HG03103 (cell line): ENCODE measurements around the gene ANAPC2.
"Not testable (repeated sequence)": the region's sequence is repeated elsewhere in the genome, so short reads cannot be mapped to it uniquely, and the experiment has no call there.

ENCODE experiments used
- ATAC-seq: cut with Tn5 transposase; IDR thresholded peaks from one replicate; pipeline ENCODE4 v1.9.1; 2021; ENCODE audit warnings: low read depth; ENCODE audit not compliant: unreplicated experiment

Gene ANAPC2

DNA sequence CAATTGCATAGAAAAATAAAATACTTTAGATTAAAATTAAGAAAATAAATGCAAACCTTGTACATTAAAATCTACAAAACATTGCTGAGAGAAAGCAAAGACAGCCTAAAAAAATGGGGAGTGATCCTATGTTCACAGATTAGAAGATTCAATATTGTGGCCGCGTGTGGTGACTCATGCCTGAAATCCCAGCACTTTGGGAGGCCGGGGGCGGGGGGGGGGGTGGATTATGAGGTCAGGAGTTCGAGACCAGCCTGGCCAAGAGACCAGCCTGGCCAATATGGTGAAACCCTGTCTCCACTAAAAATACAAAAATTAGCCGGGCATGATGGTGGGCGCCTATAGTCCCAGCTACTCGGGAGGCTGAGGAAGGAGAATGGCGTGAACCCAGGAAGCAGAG is 53.2 kb downstream of the ANAPC2 start:
- ATAC-seq = not testable (repeated sequence)

- no peak for ATAC-seq
Observed at GRCh38 chr9:137134191-137134590, 54.2 kb downstream of the ANAPC2 start.

- peak; percentile 5 for ATAC-seq
Observed at GRCh38 chr9:137130176-137130755, 58.1 kb downstream of the ANAPC2 start.

DNA sequence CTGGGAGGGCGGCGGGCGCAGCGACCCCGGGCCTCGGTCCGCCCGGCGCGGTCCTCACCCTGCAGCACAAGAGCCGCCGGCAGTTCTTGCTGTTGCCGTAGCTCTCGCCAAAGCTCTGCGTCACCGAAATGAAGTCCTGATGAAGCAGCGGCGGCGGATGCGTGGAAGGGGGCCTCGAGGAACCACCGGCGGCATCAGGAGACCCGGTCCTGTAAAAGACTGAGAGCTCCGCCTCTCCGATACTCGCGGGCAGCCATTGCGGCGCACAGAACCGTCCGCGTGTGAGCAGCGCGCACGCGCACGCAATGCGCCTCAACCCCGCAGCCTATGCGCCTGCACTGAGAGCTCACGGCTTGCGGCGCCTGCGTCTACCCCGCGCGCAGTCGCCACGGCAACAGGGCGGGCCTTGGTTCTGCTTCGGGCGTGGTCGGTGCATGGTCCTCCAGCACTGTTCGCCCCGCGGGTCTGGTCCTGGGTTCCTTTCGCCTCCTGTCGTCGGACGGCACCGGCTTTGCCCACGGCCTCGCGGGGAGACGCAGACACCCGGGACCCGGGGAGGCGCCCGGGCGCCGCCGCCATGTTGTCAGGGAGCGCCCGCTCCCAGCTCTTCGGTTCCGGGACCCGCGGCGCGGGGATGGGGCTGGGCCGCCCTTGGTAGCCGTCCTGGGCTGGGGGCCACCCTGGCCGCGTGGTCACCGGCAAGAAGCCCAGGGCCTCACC is 58.7 kb downstream of the ANAPC2 start:
- ATAC-seq = peak; percentile 61

DNA sequence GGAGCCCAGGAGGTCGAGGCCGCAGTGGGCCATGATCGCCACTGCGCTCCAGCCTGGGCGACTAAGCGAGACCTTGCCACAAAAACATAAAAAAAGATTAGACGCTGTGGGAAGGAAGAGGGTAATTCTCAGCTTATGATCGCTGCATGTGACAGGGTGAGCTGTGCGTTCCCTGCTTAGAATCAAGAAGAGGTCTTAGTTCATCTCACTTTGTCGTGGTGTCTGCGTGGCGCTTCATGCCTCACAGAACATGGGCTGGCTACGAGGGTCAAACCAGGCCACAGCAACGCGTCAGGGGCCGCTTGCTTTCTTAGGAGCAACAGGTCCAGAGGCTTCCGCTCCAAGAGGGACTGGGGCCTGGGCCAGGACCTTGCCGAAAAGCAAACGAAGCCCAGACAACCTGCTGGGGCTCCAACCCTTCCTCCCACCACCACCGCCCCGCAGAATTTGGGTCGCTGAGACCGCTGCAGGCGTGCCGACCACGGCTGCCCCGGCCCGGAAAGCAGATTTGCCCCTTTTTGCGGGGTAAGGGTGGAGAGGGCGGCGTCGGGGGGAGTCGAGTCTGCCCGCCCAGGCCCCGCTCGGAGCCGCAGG is 59.4 kb downstream of the ANAPC2 start:
- no peak for ATAC-seq

DNA sequence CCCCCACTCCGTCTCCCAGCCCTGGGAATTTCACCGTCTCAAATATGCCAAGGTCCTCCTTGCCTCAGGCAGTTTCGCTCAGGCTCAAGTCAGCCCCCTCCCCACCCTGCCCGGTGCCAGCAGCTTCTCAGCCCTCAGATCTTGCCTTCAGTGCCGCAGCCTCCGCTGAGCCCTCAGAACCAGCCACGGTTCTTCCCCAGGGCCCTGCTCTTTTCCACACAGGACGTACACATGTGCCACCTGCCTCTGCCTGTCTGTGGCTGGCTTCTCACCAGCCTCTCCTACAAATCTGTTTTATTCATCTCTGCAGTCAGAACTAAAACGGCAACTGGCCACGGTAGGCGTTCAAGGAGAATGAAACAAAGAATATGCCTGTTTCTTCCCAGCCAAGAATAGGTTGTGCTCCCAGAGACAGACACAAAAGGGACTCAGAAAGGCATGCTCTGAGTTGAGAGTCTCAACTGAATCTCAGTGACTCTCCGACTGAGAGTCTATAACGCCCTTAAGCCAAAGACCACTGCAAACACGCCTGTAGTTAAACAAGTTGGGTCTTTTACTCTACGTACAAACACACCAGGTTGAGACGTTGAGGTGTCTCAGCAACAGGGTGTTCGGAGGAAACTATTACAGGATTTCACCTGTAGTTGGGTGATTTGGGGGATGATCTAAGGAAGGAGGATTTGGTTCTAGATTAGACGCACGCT is 60.0 kb downstream of the ANAPC2 start:
- ATAC-seq = no peak

DNA sequence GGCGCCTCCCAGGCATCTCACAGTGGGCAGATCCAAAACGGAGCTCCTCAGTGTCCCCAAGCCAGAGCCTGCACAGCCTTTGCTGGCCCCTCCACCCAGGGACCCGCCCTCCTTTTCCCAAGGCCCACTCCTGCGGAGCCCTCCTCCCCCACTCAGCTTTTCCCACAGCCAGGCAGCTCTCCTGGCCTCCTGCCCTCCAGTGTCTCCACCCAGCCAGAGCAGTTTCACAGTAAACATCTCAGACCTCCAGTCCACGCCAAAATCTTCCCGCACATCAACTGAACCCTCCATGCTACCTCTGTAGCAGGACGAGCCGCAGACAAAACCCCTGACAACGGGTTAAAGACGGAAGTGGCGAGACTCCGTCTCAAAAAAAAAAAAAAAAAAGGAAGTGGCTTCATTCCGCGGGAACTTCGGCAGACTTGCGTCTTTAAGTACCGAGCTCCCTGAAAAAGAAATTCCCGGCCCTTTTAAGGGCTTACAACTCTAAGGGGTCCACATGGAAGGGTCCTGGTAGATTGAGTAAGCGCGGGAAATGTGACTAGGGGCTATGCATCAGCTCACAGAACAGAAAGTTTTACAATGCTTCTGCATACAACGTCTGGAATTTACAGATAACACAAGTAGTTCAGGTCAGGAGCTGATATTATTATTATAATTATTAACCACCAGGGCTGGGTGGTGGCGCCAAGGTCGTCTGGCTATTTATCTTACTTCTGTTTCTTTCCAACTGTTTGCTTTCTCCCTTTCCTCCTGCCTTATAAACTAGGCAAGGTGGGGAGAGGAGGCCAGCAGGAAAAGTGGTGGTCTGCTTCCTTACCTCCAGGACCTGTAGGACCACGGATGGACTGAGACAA is 60.8 kb downstream of the ANAPC2 start:
- no peak for ATAC-seq

- ATAC-seq = no peak
Observed at GRCh38 chr9:137126786-137127185, 61.6 kb downstream of the ANAPC2 start.
